ENCODE results near the gene WFDC6. TPM values are rescaled to one million over a fixed set of nuclear protein-coding genes. Genes with fewer than 3 reads are reported as not detected.

WFDC6 gene
- polyA plus RNA-seq, 1 experiment = not detected

DNA sequence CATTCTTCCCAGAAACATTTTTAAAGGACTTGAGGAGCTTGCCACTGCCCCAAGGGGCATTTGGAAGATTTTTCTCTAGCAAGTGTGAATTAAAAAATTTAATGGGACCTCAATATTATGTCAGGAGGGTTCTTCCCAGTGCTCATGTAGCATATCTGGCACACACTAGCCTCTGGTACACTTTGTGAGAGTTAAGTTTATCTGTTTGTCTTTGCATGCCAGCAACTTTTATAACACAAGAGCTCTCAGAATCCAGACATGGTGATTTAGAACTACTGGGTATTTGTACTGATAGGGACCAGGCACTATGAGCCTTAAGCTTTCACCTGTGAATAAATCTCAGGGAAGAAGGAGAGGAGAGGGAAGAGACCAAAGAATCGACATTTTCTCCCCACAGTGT is 36.7 kb downstream of the WFDC6 start:
- Histone ChIP-seq H3K27ac (ENCODE audit: low read depth, low read length) (no peak overlapping the region), H3K9me3 (ENCODE audit: control insufficient read depth, insufficient read depth, low read length) (no peaks in the 10 kb centered on the region), H3K4me3 (ENCODE audit: low read depth, low read length) (no peak overlapping the region), H3K27me3 (ENCODE audit: control insufficient read depth, insufficient read depth, low read length) (peaks cover 2% of the 10 kb centered on the region)
- TF ChIP-seq, protein P1, sequence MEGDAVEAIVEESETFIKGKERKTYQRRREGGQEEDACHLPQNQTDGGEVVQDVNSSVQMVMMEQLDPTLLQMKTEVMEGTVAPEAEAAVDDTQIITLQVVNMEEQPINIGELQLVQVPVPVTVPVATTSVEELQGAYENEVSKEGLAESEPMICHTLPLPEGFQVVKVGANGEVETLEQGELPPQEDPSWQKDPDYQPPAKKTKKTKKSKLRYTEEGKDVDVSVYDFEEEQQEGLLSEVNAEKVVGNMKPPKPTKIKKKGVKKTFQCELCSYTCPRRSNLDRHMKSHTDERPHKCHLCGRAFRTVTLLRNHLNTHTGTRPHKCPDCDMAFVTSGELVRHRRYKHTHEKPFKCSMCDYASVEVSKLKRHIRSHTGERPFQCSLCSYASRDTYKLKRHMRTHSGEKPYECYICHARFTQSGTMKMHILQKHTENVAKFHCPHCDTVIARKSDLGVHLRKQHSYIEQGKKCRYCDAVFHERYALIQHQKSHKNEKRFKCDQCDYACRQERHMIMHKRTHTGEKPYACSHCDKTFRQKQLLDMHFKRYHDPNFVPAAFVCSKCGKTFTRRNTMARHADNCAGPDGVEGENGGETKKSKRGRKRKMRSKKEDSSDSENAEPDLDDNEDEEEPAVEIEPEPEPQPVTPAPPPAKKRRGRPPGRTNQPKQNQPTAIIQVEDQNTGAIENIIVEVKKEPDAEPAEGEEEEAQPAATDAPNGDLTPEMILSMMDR (IDR thresholded peaks at IDR 0.05; ENCODE audit: low read depth, low read length) = no peak
- ChIA-PET POLR2A (no interaction called here), CTCF (no interaction called here)
- no peak for DNase-seq (ENCODE audit: low read depth, low spot score)

DNA sequence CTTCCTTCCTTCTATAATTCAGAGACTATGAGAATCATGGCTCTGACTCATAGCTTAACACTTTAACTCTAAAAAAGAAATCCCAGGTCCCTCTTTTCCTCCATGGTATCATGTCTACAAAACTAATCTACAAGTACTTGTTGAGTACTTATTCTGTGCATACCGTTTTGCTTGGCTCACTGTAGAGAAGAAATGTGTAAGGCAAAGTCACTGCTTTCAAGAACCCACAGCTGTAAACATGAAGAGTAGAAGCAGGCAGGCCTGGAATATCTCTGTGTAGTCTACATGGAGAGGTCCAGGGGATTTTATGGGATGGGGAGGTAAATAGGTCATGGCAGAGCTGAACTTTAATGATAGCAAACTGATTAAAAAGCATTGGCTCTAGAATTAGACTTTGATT is 37.7 kb downstream of the WFDC6 start:
- ChIA-PET CTCF (no interaction called here), POLR2A (no interaction called here)
- no peak for DNase-seq (ENCODE audit: low read depth, low spot score)
- peaks cover 2% of the 10 kb centered on the region for H3K27me3 ChIP-seq (ENCODE audit: control insufficient read depth, insufficient read depth, low read length)
- no peak overlapping the region for H3K27ac ChIP-seq (ENCODE audit: low read depth, low read length)
- H3K9me3 ChIP-seq (ENCODE audit: control insufficient read depth, insufficient read depth, low read length) = no peaks in the 10 kb centered on the region
- no peak overlapping the region for H3K4me3 ChIP-seq (ENCODE audit: low read depth, low read length)
- TF ChIP-seq, protein P1 (IDR thresholded peaks at IDR 0.05; ENCODE audit: low read depth, low read length) = no peak

DNA sequence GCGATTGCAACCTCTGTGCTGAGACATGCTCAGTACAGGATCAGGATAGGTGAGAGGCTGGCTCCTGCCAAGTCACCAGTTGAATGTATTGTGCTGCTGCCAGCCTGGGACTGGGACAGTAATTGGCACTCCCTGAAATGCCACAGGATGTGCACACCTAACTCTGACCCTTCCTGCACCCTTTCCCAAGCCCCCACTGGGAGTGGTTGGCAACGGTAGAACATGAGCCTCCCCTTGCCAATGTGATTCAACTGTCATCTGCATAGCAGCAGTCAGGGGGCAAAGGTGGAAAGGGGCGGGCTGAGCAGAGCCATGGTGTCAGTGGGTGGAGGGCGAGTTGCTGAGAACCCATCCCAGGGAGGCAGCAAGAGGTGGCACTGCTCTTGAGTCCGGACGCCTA is 39.3 kb downstream of the WFDC6 start:
- no peak overlapping the region for H3K27ac ChIP-seq (ENCODE audit: low read depth, low read length)
- no peak overlapping the region for H3K4me3 ChIP-seq (ENCODE audit: low read depth, low read length)
- DNase-seq (ENCODE audit: low read depth, low spot score) = no peak
- peaks cover 2% of the 10 kb centered on the region for H3K27me3 ChIP-seq (ENCODE audit: control insufficient read depth, insufficient read depth, low read length)
- POLR2A ChIA-PET = no interaction called here
- no peaks in the 10 kb centered on the region for H3K9me3 ChIP-seq (ENCODE audit: control insufficient read depth, insufficient read depth, low read length)
- TF ChIP-seq, protein P1 (IDR thresholded peaks at IDR 0.05; ENCODE audit: low read depth, low read length) = no peak
- CTCF ChIA-PET = no interaction called here

DNA sequence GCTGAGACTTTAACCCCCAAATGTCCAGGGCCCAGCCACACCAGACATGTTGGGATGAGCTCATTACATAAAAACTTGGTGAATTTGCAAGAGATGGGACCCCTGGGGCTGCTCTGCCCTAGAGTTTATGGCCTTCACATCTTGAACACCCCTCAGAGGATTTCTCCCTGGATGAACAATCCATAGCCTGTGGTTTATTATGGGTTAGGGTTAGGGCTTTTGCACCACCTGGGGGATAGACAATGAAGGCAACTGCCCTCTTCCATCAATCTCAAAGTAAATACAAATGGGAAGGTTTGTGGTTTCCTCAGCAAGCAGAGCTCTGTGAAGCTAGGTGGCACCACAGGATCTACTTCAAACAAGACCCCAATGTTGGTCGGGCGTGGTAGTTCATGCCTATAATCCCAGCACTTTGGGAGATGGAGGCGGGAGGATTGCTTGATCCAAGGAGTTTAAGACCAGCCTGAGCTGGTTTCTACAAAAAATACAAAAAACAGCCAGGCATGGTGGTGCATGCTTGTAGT is 41.2 kb downstream of the WFDC6 start:
- H3K9me3 ChIP-seq (ENCODE audit: control insufficient read depth, insufficient read depth, low read length) = no peaks in the 10 kb centered on the region
- CTCF ChIA-PET = no interaction called here
- TF ChIP-seq, protein P1 (IDR thresholded peaks at IDR 0.05; ENCODE audit: low read depth, low read length) = no peak
- POLR2A ChIA-PET = no interaction called here
- DNase-seq (ENCODE audit: low read depth, low spot score) = no peak
- H3K27me3 ChIP-seq (ENCODE audit: control insufficient read depth, insufficient read depth, low read length) = peaks cover 2% of the 10 kb centered on the region
- no peak overlapping the region for H3K4me3 ChIP-seq (ENCODE audit: low read depth, low read length)
- H3K27ac ChIP-seq (ENCODE audit: low read depth, low read length) = no peak overlapping the region

DNA sequence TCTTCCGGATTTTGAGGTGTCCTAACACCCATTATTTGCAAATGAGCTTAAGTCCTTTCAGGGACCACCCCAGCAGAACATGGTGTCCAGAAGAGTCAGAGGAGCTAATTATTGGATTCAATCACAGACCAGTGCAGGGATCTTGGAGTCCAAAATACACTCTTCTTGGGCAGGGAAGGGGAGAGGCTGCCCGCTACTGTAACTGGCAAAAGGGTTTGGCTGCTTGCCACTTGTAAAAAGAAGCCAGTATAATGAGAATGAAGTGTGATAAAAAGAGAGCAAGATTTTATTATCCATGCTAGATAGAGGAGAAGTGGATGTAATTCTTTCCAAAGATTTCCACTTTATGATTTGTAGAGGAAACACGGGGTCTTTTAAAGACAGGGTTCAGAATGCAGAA is 43.1 kb downstream of the WFDC6 start:
- Histone ChIP-seq H3K27me3 (ENCODE audit: control insufficient read depth, insufficient read depth, low read length) (peaks cover 5% of the 10 kb centered on the region), H3K27ac (ENCODE audit: low read depth, low read length) (no peak overlapping the region), H3K9me3 (ENCODE audit: control insufficient read depth, insufficient read depth, low read length) (no peaks in the 10 kb centered on the region), H3K4me3 (ENCODE audit: low read depth, low read length) (no peak overlapping the region)
- ChIA-PET POLR2A (no interaction called here), CTCF (interaction anchor here (1.1 kb wide), 1 partner anchor 275 kb away, joined by 3 read pairs; no protein-coding TSS in a partner anchor)
- DNase-seq (ENCODE audit: low read depth, low spot score) = no peak
- TF ChIP-seq, protein P1 (IDR thresholded peaks at IDR 0.05; ENCODE audit: low read depth, low read length) = no peak

All from AG04450 (cell line).